Measurements from ENCODE around the gene ZNF200.

ZNF200 gene

DNA sequence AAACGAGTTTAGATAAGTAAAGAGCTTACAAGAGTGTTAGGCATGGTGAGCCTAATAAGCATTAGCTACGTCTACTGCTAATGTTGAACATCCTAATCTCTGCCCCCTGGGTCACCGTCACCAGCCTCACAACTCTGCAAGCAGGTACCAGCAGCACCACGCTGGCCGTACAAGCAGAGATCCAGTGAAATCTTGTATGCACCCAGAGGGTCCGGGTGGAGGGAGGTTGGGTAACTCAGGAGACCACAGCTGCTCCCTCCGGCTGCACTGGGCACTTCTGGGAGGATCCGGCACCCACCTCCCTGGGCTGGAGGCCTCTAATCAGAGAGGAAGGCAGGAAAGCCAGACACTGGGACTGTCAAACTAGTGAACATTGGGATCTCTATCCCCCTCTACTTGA lies 55.3 kb downstream of the ZNF200 start:
- in situ Hi-C loops (cut with MboI; ENCODE audit: low sequenced_read_pairs) = no loop called here

DNA sequence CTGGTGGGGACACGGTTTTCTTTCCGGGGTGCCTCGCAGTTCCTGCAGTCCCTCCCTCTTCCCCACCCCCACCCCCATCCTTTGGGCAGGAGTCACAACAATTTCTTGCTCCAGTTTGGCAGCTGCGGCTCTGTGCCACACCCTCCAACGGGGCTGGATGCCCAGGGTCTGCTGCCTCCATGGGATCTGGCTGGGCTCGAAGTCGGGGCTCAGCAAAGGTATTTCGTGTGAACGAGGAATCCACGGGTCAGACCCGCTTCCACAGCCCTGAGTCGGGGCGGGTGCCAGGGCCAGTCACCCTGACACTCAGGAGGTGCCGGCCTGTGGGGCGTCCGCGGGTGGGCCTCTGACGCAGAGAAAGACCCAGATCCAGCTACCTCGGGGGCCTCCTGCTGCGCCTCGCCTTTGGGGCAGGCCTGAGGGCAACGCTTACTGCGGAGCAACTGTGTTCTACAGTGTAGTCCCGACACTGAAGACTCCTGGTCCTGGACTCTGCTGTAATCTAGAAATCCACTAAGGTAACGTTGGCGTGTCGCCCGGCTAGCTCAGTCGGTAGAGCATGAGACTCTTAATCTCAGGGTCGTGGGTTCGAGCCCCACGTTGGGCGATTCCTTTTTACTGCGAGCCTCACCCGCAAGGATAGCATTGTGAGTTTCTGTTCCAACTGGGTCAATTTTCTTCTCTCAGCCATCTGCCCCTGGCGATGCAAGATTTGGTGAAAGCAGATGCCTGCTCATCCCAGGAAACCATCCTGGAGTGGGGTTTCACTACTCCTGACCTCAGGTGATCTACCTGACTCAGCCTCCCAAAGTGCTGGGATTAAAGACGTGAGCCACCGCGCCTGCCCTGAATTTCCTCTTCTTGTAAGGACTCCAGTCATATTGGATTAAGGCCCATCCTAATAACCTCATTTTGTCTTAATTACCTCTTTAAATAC lies 59.5 kb downstream of the ZNF200 start:
- in situ Hi-C loops (cut with MboI; ENCODE audit: low sequenced_read_pairs) = no loop called here

DNA sequence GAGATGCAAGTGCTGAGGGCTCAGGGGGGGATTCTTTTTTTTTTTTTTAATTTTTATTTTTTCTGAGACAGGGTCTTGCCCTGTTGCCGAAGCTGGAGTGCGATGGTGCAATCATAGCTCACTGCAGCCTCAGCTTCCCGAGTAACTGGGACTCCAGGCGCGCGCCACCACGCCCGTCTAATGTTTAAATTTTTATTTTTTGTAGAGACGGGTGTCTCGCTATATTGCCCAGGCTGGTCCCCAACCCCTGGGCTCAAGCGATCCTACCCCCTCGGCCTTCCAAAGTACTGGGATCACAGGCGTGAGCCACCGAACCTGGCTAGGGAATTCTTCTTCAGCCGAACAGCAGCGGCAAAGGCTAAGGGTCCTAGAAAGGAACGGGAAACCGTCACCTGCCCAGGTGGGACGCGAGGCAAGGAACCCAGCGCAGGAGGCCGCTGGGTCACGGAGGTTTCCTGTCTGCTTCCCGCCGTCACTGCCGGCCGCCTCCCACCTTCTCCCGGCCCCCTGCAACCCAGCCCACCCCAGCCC lies 60.3 kb downstream of the ZNF200 start:
- in situ Hi-C loops (cut with MboI; ENCODE audit: low sequenced_read_pairs) = no loop called here

DNA sequence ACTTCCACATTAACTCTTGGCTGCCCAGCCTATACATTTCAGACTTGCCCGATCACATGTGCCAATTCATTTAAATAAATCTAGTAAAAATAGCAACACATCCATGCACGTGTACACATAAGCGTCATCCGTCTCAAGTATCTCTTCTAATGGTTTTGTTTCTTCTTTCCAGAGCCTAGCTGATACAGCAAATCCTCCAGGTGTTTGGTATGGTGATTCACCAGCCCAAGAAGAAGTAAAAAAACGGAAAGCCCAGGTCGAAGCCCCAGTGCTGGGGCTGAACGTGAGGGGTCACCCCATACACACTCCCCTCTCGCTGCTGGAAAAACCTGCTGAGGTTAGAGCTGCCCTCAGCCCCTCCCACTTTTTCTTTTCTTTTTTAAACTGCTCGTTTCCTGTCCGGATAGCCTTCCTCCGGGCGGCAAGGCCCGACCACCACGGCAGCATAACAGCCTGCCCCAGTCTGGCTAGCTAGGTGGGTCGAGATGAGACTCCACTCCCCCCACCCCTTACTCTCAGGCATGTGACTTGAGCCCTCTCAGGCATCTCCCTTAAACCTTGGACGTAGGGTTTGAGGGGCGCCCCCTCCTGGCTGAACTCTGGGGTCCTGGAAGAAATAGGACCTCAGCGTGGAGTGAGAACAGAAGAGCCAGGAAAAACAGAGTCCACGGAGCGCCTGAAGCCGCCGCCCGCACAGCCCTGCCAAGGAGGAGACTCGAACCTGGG lies 60.9 kb downstream of the ZNF200 start:
- in situ Hi-C loops (cut with MboI; ENCODE audit: low sequenced_read_pairs) = no loop called here

All from hTERT RPE-1 (cell line).